Stomach (tissue), 9 donors: ENCODE results near the gene S1PR2. TPM values are rescaled to one million over a fixed set of nuclear protein-coding genes. Genes with fewer than 3 reads are reported as not detected.

Experiments used
- DNase-seq, 2 donors: peaks; one replicate each; pipeline versions ENCODE4 v3.0.0 to v3.0.0-alpha.2; 2013 to 2019
- H3K27ac ChIP-seq, 5 donors: fragments of 200-600 bp in 4 of 5; sonication (generic) in 4 of 5; one replicate each; pipeline ENCODE4 v1.5.1; 2013 to 2019; ENCODE audit warnings: mild to moderate bottlenecking in 1 of 5, moderate library complexity in 1 of 5
- H3K27me3 ChIP-seq, 3 donors: fragments of 200-600 bp; sonication (generic); one replicate each; pipeline ENCODE4 v1.5.1; 2017 to 2019; ENCODE audit warnings: mixed run types in 1 of 3
- H3K36me3 ChIP-seq, 4 donors: fragments of 200-600 bp; sonication (generic); 1 replicate in 3 of 4; 2 replicates in 1 of 4; pipeline ENCODE4 v1.5.1; 2016 to 2019
- H3K4me1 ChIP-seq, 4 donors: fragments of 200-600 bp; sonication (generic); one replicate each; pipeline ENCODE4 v1.5.1; 2016 to 2019
- H3K4me3 ChIP-seq, 4 donors: fragments of 200-600 bp; sonication (generic) in 3 of 4; one replicate each; pipeline ENCODE4 v1.5.1; 2016 to 2019; ENCODE audit warnings: mild to moderate bottlenecking in 1 of 4
- H3K9me3 ChIP-seq, 4 donors: fragments of 200-600 bp; sonication (generic); one replicate each; pipeline ENCODE4 v1.5.1; 2016 to 2019
- CTCF ChIP-seq, 7 experiments: fragments of 450-650 bp in 4 of 7; fragments of 200-600 bp in 3 of 7; sonication (generic) in 3 of 7; IDR thresholded peaks; one replicate each; pipeline ENCODE4 v1.5.1; 2016 to 2019; ENCODE audit warnings: antibody characterized with exemption in 7 of 7, control low read depth in 2 of 7, mild to moderate bottlenecking in 1 of 7
- EP300 ChIP-seq: sonication (generic); formaldehyde crosslinking; IDR thresholded peaks from one replicate; pipeline ENCODE4 v1.6.1; 2017; ENCODE audit warnings: antibody characterized with exemption
- POLR2A ChIP-seq, 4 donors: fragments of 450-650 bp; IDR thresholded peaks; one replicate each; pipeline ENCODE4 v1.6.1; 2016; ENCODE audit warnings: antibody characterized with exemption in 4 of 4, control low read depth in 2 of 4, mild to moderate bottlenecking in 1 of 4, moderate library complexity in 1 of 4
- POLR2AphosphoS5 ChIP-seq, 3 donors: sonication (generic); formaldehyde crosslinking; IDR thresholded peaks; one replicate each; pipeline ENCODE4 v1.6.1; 2016; ENCODE audit warnings: antibody characterized with exemption in 3 of 3
- WGBS, 5 donors: extraction: QIAGEN DNeasy Blood & Tissue Kit in 3 of 5; methylation state at CpG; one replicate each; pipeline versions ENCODE4 v1.1.5 to v1.1.7; 2013 to 2018; 5-methylcytosine and 5-hydroxymethylcytosine counted together
- intact Hi-C: fragments of 100-400 bp; cut with DNase I; formaldehyde crosslinking; loops from one replicate; pipeline ENCODE4 v1.15.1; 2023; ENCODE audit warnings: low total_unique reads
- polyA plus RNA-seq, 3 donors: library from polyadenylated mRNA; stranded (reverse); fragments of 200-250 nt; gene quantifications; one replicate each; pipeline ENCODE4 v1.2.3, GENCODE V29; 2013
- total RNA-seq, 5 donors: library from RNA; depleted of rRNA; stranded (reverse); fragments of >200 nt; gene quantifications; one replicate each; pipeline versions ENCODE4 v1.1.0 to v1.2.3, GENCODE V29; 2014 to 2016
- donor health status: healthy with polysubstance abuse.
- donor health status: Bipolar disorder and iron deficiency.
- donor health status: healthy.

Gene S1PR2
- total and polyA plus RNA-seq, 8 donors = 0.29 to 11.7 (median 2.7) TPM; not detected in 1

DNA sequence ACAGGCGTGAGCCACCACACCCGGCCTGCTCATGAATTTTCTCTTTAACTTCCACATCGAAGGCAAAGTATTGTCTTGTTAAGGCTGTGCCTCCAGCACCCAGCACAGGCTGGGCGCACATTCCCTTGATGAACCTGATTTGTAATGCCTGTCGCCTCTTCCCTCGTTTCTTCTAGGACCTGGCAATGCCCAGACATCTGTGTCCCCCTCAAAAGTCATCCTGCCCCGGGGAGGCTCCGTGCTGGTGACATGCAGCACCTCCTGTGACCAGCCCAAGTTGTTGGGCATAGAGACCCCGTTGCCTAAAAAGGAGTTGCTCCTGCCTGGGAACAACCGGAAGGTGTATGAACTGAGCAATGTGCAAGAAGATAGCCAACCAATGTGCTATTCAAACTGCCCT lies 43.5 kb upstream of the S1PR2 start:
- intact Hi-C loops = no loop called here
- Histone ChIP-seq H3K9me3 (no peaks in the 10 kb centered on the region), H3K27ac (no peak overlapping the region), H3K4me3 (peak overlapping the region in 1 of 4 donors; percentile 68), H3K27me3 (peaks cover 0 to 32% (median 0%) of the 10 kb centered on the region in 3 donors), H3K4me1 (peaks cover 15 to 36% (median 27%) of the 10 kb centered on the region in 4 donors), H3K36me3 (peaks cover 6 to 56% (median 28%) of the 10 kb centered on the region in 4 donors)
- DNase-seq = no peak
- WGBS, 5 donors = 82 to 93% (median 90%) methylated on average over 10 of the region's 10 CpGs
- TF ChIP-seq EP300 (no peak), CTCF (IDR thresholded peaks at IDR 0.05) (no peak), POLR2AphosphoS5 (IDR thresholded peaks at IDR 0.05) (no peak), POLR2A (IDR thresholded peaks at IDR 0.05) (no peak)

DNA sequence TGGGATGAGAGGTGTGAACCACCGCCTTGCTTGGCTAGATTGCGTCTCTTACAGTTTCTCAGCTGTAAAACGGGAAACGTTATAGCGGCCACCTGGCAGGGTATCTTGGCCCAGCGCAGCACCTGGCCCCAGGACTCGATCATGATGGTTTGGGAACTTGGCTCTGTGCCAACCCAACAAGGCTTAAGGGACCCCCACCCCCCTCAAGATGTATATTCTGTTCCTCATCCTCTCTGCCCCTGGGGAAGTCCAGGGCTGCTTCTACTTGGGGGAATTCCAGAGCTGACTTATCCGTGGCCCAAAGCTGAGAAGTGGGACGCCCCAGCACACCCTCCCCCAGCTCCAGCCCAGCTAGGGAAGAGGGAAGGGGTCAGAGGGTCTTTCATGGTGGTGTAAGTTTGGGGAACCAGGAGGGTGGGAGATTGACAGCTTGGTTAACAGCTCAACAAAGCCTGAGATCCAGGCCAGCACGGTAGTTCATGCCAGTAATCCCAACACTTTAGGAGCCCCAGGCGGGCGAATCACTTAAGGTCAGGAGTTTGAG lies 40.5 kb upstream of the S1PR2 start:
- peaks cover 0 to 35% (median 0%) of the 10 kb centered on the region in 3 donors for H3K27me3 ChIP-seq
- intact Hi-C loops = no loop called here
- peak overlapping the region; percentile 39 to 68 (median 44) for H3K4me3 ChIP-seq
- peaks cover 16 to 38% (median 29%) of the 10 kb centered on the region in 4 donors for H3K4me1 ChIP-seq
- 26 to 37% (median 31%) methylated on average over 11 to 12 of the region's 12 CpGs for WGBS, 5 donors
- peak overlapping the region; percentile 47 to 92 (median 85) for H3K27ac ChIP-seq
- no peaks in the 10 kb centered on the region for H3K9me3 ChIP-seq
- peak in 1 of 2 donors; percentile 59 for DNase-seq
- TF ChIP-seq POLR2A (IDR thresholded peaks at IDR 0.05) (no peak), POLR2AphosphoS5 (IDR thresholded peaks at IDR 0.05) (no peak), CTCF (IDR thresholded peaks at IDR 0.05) (no peak), EP300 (no peak)
- peaks cover 0 to 26% (median 13%) of the 10 kb centered on the region in 4 donors for H3K36me3 ChIP-seq

GRCh38 chr19:10270616-10271394 lies 39.7 kb upstream of the S1PR2 start, which contains the start of gene ICAM1:
Gene ICAM1, plus strand, starts transcription at chr19:10271120. Its CDS starts 40 bp downstream, at chr19:10271160.
- H3K36me3 ChIP-seq = peaks cover 0 to 18% (median 12%) of the 10 kb centered on the region in 4 donors
- peak within 1 kb of the TSS; percentile 67 to 92 (median 85) for H3K27ac ChIP-seq
- intact Hi-C loops = no loop called here
- H3K4me3 ChIP-seq = peak within 1 kb of the TSS; percentile 39 to 68 (median 44)
- peak; percentile 35 to 88 (median 87) for TF ChIP-seq POLR2AphosphoS5 (IDR thresholded peaks at IDR 0.05)
- no peak for TF ChIP-seq POLR2A (IDR thresholded peaks at IDR 0.05)
- peak; percentile 39 for TF ChIP-seq EP300
- H3K9me3 ChIP-seq = no peaks in the 10 kb centered on the region
- peaks cover 16 to 38% (median 29%) of the 10 kb centered on the region in 4 donors for H3K4me1 ChIP-seq
- WGBS, 5 donors = 2 to 4% (median 2%) methylated on average over 31 to 51 of the region's 51 CpGs
- H3K27me3 ChIP-seq = peaks cover 0 to 35% (median 0%) of the 10 kb centered on the region in 3 donors
- DNase-seq = peak; percentile 72 to 88

DNA sequence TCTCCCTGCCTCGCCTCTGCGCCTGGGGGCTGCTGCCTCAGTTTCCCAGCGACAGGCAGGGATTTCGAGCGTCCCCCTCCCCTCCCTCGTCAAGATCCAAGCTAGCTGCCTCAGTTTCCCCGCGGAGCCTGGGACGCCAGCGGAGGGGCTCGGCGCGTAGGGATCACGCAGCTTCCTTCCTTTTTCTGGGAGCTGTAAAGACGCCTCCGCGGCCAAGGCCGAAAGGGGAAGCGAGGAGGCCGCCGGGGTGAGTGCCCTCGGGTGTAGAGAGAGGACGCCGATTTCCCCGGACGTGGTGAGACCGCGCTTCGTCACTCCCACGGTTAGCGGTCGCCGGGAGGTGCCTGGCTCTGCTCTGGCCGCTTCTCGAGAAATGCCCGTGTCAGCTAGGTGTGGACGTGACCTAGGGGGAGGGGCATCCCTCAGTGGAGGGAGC lies 39.1 kb upstream of the S1PR2 start:
- no peaks in the 10 kb centered on the region for H3K9me3 ChIP-seq
- WGBS, 5 donors = 3 to 10% (median 4%) methylated on average over 18 to 37 of the region's 37 CpGs
- peaks cover 16 to 38% (median 29%) of the 10 kb centered on the region in 4 donors for H3K4me1 ChIP-seq
- TF ChIP-seq POLR2AphosphoS5 (IDR thresholded peaks at IDR 0.05) = peak in 1 of 3 donors; percentile 23
- TF ChIP-seq CTCF (IDR thresholded peaks at IDR 0.05) = no peak
- H3K27ac ChIP-seq = peak overlapping the region; percentile 67 to 92 (median 85)
- intact Hi-C loops = no loop called here
- DNase-seq = peak; percentile 74 to 75
- H3K4me3 ChIP-seq = peak overlapping the region; percentile 39 to 68 (median 44)
- peaks cover 0 to 12% (median 8%) of the 10 kb centered on the region in 4 donors for H3K36me3 ChIP-seq
- peaks cover 0 to 35% (median 0%) of the 10 kb centered on the region in 3 donors for H3K27me3 ChIP-seq
